Activated naive CD8-positive, alpha-beta T cell treated with anti-CD3 and anti-CD28 coated beads for 36 hours (primary cell): ENCODE measurements around the gene ARPC1A. TPM values are rescaled to one million over a fixed set of nuclear protein-coding genes. Genes with fewer than 3 reads are reported as not detected.
"Not testable (repeated sequence)": the region's sequence is repeated elsewhere in the genome, so short reads cannot be mapped to it uniquely, and the experiment has no call there.

Experiments used
- DNase-seq: peaks from one replicate; pipeline ENCODE4 v3.0.0; 2021
- H3K27ac Mint-ChIP-seq: one replicate; pipeline ENCODE4 v1.8.0; 2022; ENCODE audit warnings: mild to moderate bottlenecking, moderate library complexity, mixed read lengths
- H3K27me3 Mint-ChIP-seq: one replicate; pipeline ENCODE4 v1.8.0; 2022; ENCODE audit warnings: mild to moderate bottlenecking, mixed read lengths
- H3K36me3 Mint-ChIP-seq: one replicate; pipeline ENCODE4 v1.8.0; 2021; ENCODE audit warnings: mild to moderate bottlenecking, mixed read lengths
- H3K4me1 Mint-ChIP-seq: one replicate; pipeline ENCODE4 v1.8.0; 2021; ENCODE audit warnings: mixed read lengths
- H3K4me3 Mint-ChIP-seq: one replicate; pipeline ENCODE4 v1.8.0; 2022; ENCODE audit warnings: mild to moderate bottlenecking, moderate library complexity, mixed read lengths
- H3K9me3 Mint-ChIP-seq: one replicate; pipeline ENCODE4 v1.8.0; 2022; ENCODE audit warnings: mixed read lengths
- total RNA-seq, 2 experiments: library from RNA; stranded (reverse); gene quantifications; one replicate each; pipeline ENCODE4 v1.2.3, GENCODE V29; 2021

Gene ARPC1A
- total RNA-seq, 2 experiments from 2014 or later, result 55.0 to 55.9 TPM

- Mint-ChIP-seq H3K27ac (no peak overlapping the region), H3K27me3 (no peaks in the 10 kb centered on the region), H3K36me3 (no peaks in the 10 kb centered on the region), H3K9me3 (no peaks in the 10 kb centered on the region), H3K4me1 (peaks cover 4% of the 10 kb centered on the region), H3K4me3 (no peak overlapping the region)
- no peak for DNase-seq
These were observed 16.6 kb upstream of the ARPC1A start for GRCh38 chr7:99309111-99309510.

- Mint-ChIP-seq H3K27me3 (no peaks in the 10 kb centered on the region), H3K9me3 (no peaks in the 10 kb centered on the region), H3K4me1 (peaks cover 9% of the 10 kb centered on the region), H3K27ac (no peak overlapping the region), H3K36me3 (no peaks in the 10 kb centered on the region), H3K4me3 (no peak overlapping the region)
- no peak for DNase-seq
These were observed 15.7 kb upstream of the ARPC1A start for GRCh38 chr7:99310004-99310403.

GRCh38 chr7:99311702-99312101 is 14.0 kb upstream of the ARPC1A start:
- H3K4me3 Mint-ChIP-seq, result no peak overlapping the region
- H3K9me3 Mint-ChIP-seq, result no peaks in the 10 kb centered on the region

GRCh38 chr7:99312316-99313203 is 13.1 kb upstream of the ARPC1A start:
- H3K4me3 Mint-ChIP-seq, result no peak overlapping the region
- no peaks in the 10 kb centered on the region for H3K27me3 Mint-ChIP-seq
- no peak overlapping the region for H3K27ac Mint-ChIP-seq
- no peaks in the 10 kb centered on the region for H3K9me3 Mint-ChIP-seq
- peak; percentile 62 for DNase-seq
- no peaks in the 10 kb centered on the region for H3K36me3 Mint-ChIP-seq
- H3K4me1 Mint-ChIP-seq, result peaks cover 9% of the 10 kb centered on the region

More at GRCh38 chr7:99311702-99312101, 14.0 kb upstream of the ARPC1A start:
- peaks cover 9% of the 10 kb centered on the region for H3K4me1 Mint-ChIP-seq
- H3K27me3 Mint-ChIP-seq, result no peaks in the 10 kb centered on the region
- no peaks in the 10 kb centered on the region for H3K36me3 Mint-ChIP-seq
- no peak overlapping the region for H3K27ac Mint-ChIP-seq
- DNase-seq, result no peak

- no peaks in the 10 kb centered on the region for H3K27me3 Mint-ChIP-seq
- no peak for DNase-seq
- no peak overlapping the region for H3K4me3 Mint-ChIP-seq
- no peaks in the 10 kb centered on the region for H3K9me3 Mint-ChIP-seq
- H3K4me1 Mint-ChIP-seq, result peaks cover 9% of the 10 kb centered on the region
- H3K27ac Mint-ChIP-seq, result no peak overlapping the region
- no peaks in the 10 kb centered on the region for H3K36me3 Mint-ChIP-seq
These were observed 12.5 kb upstream of the ARPC1A start for GRCh38 chr7:99313204-99313573.

GRCh38 chr7:99314504-99314903 is 11.2 kb upstream of the ARPC1A start:
- Mint-ChIP-seq H3K9me3 (no peaks in the 10 kb centered on the region), H3K27me3 (no peaks in the 10 kb centered on the region), H3K27ac (no peak overlapping the region), H3K4me3 (no peak overlapping the region), H3K4me1 (peaks cover 9% of the 10 kb centered on the region), H3K36me3 (no peaks in the 10 kb centered on the region)
- peak; percentile 59 for DNase-seq

GRCh38 chr7:99320371-99320770 is 5.3 kb upstream of the ARPC1A start:
- Mint-ChIP-seq H3K9me3 (no peaks in the 10 kb centered on the region), H3K4me3 (no peak overlapping the region), H3K36me3 (no peaks in the 10 kb centered on the region), H3K27me3 (no peaks in the 10 kb centered on the region), H3K27ac (no peak overlapping the region), H3K4me1 (no peaks in the 10 kb centered on the region)
- DNase-seq, result no peak

GRCh38 chr7:99322659-99323058 is 3.0 kb upstream of the ARPC1A start:
- not testable (repeated sequence) for DNase-seq, H3K4me3 Mint-ChIP-seq, H3K9me3 Mint-ChIP-seq, H3K4me1 Mint-ChIP-seq, H3K27ac Mint-ChIP-seq, H3K27me3 Mint-ChIP-seq
- peaks cover 11% of the 10 kb centered on the region for H3K36me3 Mint-ChIP-seq

- Mint-ChIP-seq H3K27me3 (no peaks in the 10 kb centered on the region), H3K27ac (peak overlapping the region; percentile 86)
These were observed 1.1 kb upstream of the ARPC1A start for GRCh38 chr7:99324559-99324958.

GRCh38 chr7:99325001-99325493 is 651 bp upstream of the ARPC1A start:
- Mint-ChIP-seq H3K27ac (peak overlapping the region; percentile 86), H3K36me3 (peaks cover 15% of the 10 kb centered on the region), H3K27me3 (no peaks in the 10 kb centered on the region), H3K4me3 (peak overlapping the region; percentile 90), H3K9me3 (no peaks in the 10 kb centered on the region), H3K4me1 (peaks cover 19% of the 10 kb centered on the region)
- no peak for DNase-seq

More at GRCh38 chr7:99324559-99324958, 1.1 kb upstream of the ARPC1A start:
- peaks cover 16% of the 10 kb centered on the region for H3K4me1 Mint-ChIP-seq
- no peak for DNase-seq
- peaks cover 15% of the 10 kb centered on the region for H3K36me3 Mint-ChIP-seq
- H3K9me3 Mint-ChIP-seq, result no peaks in the 10 kb centered on the region
- peak overlapping the region; percentile 90 for H3K4me3 Mint-ChIP-seq

GRCh38 chr7:99326408-99326782 is 697 bp downstream of the ARPC1A start:
- H3K27me3 Mint-ChIP-seq, result no peaks in the 10 kb centered on the region
- H3K4me1 Mint-ChIP-seq, result peaks cover 31% of the 10 kb centered on the region
- H3K9me3 Mint-ChIP-seq, result no peaks in the 10 kb centered on the region
- H3K36me3 Mint-ChIP-seq, result peaks cover 25% of the 10 kb centered on the region
- H3K27ac Mint-ChIP-seq, result peak overlapping the region; percentile 86
- peak overlapping the region; percentile 90 for H3K4me3 Mint-ChIP-seq
- no peak for DNase-seq

- peaks cover 39% of the 10 kb centered on the region for H3K4me1 Mint-ChIP-seq
- H3K36me3 Mint-ChIP-seq, result peaks cover 37% of the 10 kb centered on the region
- peak overlapping the region; percentile 94 for H3K27ac Mint-ChIP-seq
- not testable (repeated sequence) for H3K9me3 Mint-ChIP-seq, H3K27me3 Mint-ChIP-seq, DNase-seq
- peak overlapping the region; percentile 52 for H3K4me3 Mint-ChIP-seq
These were observed 4.7 kb downstream of the ARPC1A start for GRCh38 chr7:99330314-99330961.

- H3K36me3 Mint-ChIP-seq, result peaks cover 38% of the 10 kb centered on the region
- no peak overlapping the region for H3K4me3 Mint-ChIP-seq
- peaks cover 39% of the 10 kb centered on the region for H3K4me1 Mint-ChIP-seq
These were observed 5.3 kb downstream of the ARPC1A start for GRCh38 chr7:99331002-99331401.

GRCh38 chr7:99339595-99339994 is 13.9 kb downstream of the ARPC1A start:
- H3K36me3 Mint-ChIP-seq, result peaks cover 15% of the 10 kb centered on the region
- peak overlapping the region; percentile 47 for H3K27ac Mint-ChIP-seq

More at GRCh38 chr7:99331002-99331401, 5.3 kb downstream of the ARPC1A start:
- DNase-seq, result no peak
- Mint-ChIP-seq H3K27me3 (no peaks in the 10 kb centered on the region), H3K9me3 (no peaks in the 10 kb centered on the region), H3K27ac (peak overlapping the region; percentile 94)

GRCh38 chr7:99340659-99341058 is 15.0 kb downstream of the ARPC1A start:
- no peak for DNase-seq
- Mint-ChIP-seq H3K9me3 (no peaks in the 10 kb centered on the region), H3K4me1 (peaks cover 4% of the 10 kb centered on the region), H3K4me3 (no peak overlapping the region), H3K27me3 (no peaks in the 10 kb centered on the region), H3K27ac (no peak overlapping the region), H3K36me3 (peaks cover 11% of the 10 kb centered on the region)

More at GRCh38 chr7:99339595-99339994, 13.9 kb downstream of the ARPC1A start:
- Mint-ChIP-seq H3K4me1 (peaks cover 4% of the 10 kb centered on the region), H3K27me3 (no peaks in the 10 kb centered on the region), H3K4me3 (no peak overlapping the region), H3K9me3 (no peaks in the 10 kb centered on the region)
- no peak for DNase-seq
